WTC11 (cell line): ENCODE results near the gene MMP24. TPM values are rescaled to one million over a fixed set of nuclear protein-coding genes. Genes with fewer than 3 reads are reported as not detected.

ENCODE experiments used
- CBFB ChIP-seq: sonication (generic); formaldehyde crosslinking; IDR thresholded peaks from 2 replicates; pipeline ENCODE4 v1.8.1; 2022; ENCODE audit warnings: mild to moderate bottlenecking, low read depth, missing genetic modification reagents
- CTCF ChIP-seq: fragments of 200-600 bp; IDR thresholded peaks from 2 replicates; pipeline ENCODE4 v1.8.0; 2022; ENCODE audit warnings: antibody characterized with exemption
- ELF4 ChIP-seq: sonication (generic); formaldehyde crosslinking; IDR thresholded peaks from 2 replicates; pipeline ENCODE4 v1.8.1; 2022; ENCODE audit warnings: low read depth, mild to moderate bottlenecking, moderate library complexity, missing genetic modification reagents
- ESRRA ChIP-seq: sonication (generic); formaldehyde crosslinking; IDR thresholded peaks from 2 replicates; pipeline ENCODE4 v1.8.1; 2022; ENCODE audit warnings: mild to moderate bottlenecking, missing genetic modification reagents, borderline replicate concordance
- GABPB1 ChIP-seq: sonication (generic); formaldehyde crosslinking; IDR thresholded peaks from 2 replicates; pipeline ENCODE4 v1.8.1; 2023; ENCODE audit warnings: mild to moderate bottlenecking, missing genetic modification reagents
- JUN ChIP-seq: sonication (generic); formaldehyde crosslinking; IDR thresholded peaks from 2 replicates; pipeline ENCODE4 v1.8.0; 2023; ENCODE audit warnings: mild to moderate bottlenecking, missing genetic modification reagents
- NFATC4 ChIP-seq: fragments of 250-450 bp; sonication (Bioruptor Pico); IDR thresholded peaks from 2 replicates; pipeline ENCODE4 v1.9.0; 2021; ENCODE audit warnings: mild to moderate bottlenecking
- NFE2L1 ChIP-seq: sonication (generic); formaldehyde crosslinking; IDR thresholded peaks from 2 replicates; pipeline ENCODE4 v1.8.1; 2023; ENCODE audit warnings: missing genetic modification reagents
- NR1H2 ChIP-seq: sonication (generic); formaldehyde crosslinking; IDR thresholded peaks from 2 replicates; pipeline ENCODE4 v1.9.0; 2021; ENCODE audit warnings: mild to moderate bottlenecking, moderate library complexity, missing genetic modification reagents
- OVOL2 ChIP-seq: fragments of 250-450 bp; sonication (Bioruptor Pico); IDR thresholded peaks from 2 replicates; pipeline ENCODE4 v1.9.0; 2021; ENCODE audit warnings: mild to moderate bottlenecking, borderline replicate concordance
- SMAD4 ChIP-seq: sonication (generic); formaldehyde crosslinking; IDR thresholded peaks from 2 replicates; pipeline ENCODE4 v1.8.0; 2022; ENCODE audit warnings: mild to moderate bottlenecking, missing genetic modification reagents
- ZNF423 ChIP-seq: fragments of 250-450 bp; sonication (Bioruptor Pico); IDR thresholded peaks from 2 replicates; pipeline ENCODE4 v2.1.2; 2022; ENCODE audit warnings: mild to moderate bottlenecking, moderate library complexity
- ZNF532 ChIP-seq: fragments of 250-450 bp; sonication (Bioruptor Pico); IDR thresholded peaks from 2 replicates; pipeline ENCODE4 v1.9.0; 2021; ENCODE audit warnings: mild to moderate bottlenecking, borderline replicate concordance
- total RNA-seq: library from RNA; stranded (reverse); gene quantifications from 3 replicates; pipeline ENCODE4 v1.2.3, GENCODE V29; 2021
- TF ChIP-seq, protein P1 (sequence below): fragments of 250-450 bp; sonication (Bioruptor Pico); IDR thresholded peaks from 2 replicates; pipeline ENCODE4 v2.1.2; 2022; ENCODE audit warnings: mild to moderate bottlenecking, moderate library complexity
- TF ChIP-seq, protein P2 (sequence below): sonication (generic); formaldehyde crosslinking; IDR thresholded peaks from 2 replicates; pipeline ENCODE4 v1.8.1; 2023; ENCODE audit warnings: mild to moderate bottlenecking, missing genetic modification reagents, borderline replicate concordance
- TF ChIP-seq, protein P3 (sequence below): sonication (generic); formaldehyde crosslinking; IDR thresholded peaks from 2 replicates; pipeline ENCODE4 v1.8.0; 2022; ENCODE audit warnings: mild to moderate bottlenecking, missing genetic modification reagents
- TF ChIP-seq, protein P4 (sequence below): sonication (generic); formaldehyde crosslinking; conservative IDR thresholded peaks from 2 replicates; pipeline ENCODE4 v1.8.1; 2022; ENCODE audit warnings: mild to moderate bottlenecking, missing genetic modification reagents
- TF ChIP-seq, protein P5 (sequence below): sonication (generic); formaldehyde crosslinking; IDR thresholded peaks from 2 replicates; pipeline ENCODE4 v1.8.0; 2022; ENCODE audit warnings: mild to moderate bottlenecking, missing genetic modification reagents

The MMP24 gene
- total RNA-seq, 1 experiment from 2014 or later = 16.8 TPM

GRCh38 chr20:35226884-35227681, 593 bp downstream of the MMP24 start (continued):
- TF ChIP-seq ESRRA (no peak), NR1H2 (no peak), JUN (CRISPR knock-in tag) (peak; percentile 94; the same call in 1 of the 2 replicates), ZNF532 (no peak), CBFB (CRISPR knock-in tag) (no peak), SMAD4 (CRISPR knock-in tag) (peak; percentile 83; the same call in 1 of the 2 replicates), ELF4 (CRISPR knock-in tag) (no peak), NFE2L1 (CRISPR knock-in tag) (peak; percentile 96), GABPB1 (CRISPR knock-in tag) (peak; percentile 70; the same call in 1 of the 2 replicates), OVOL2 (CRISPR knock-in tag) (no peak), NFATC4 (CRISPR knock-in tag) (no peak), ZNF423 (CRISPR knock-in tag) (no peak), CTCF (no peak)
- TF ChIP-seq, protein P1, sequence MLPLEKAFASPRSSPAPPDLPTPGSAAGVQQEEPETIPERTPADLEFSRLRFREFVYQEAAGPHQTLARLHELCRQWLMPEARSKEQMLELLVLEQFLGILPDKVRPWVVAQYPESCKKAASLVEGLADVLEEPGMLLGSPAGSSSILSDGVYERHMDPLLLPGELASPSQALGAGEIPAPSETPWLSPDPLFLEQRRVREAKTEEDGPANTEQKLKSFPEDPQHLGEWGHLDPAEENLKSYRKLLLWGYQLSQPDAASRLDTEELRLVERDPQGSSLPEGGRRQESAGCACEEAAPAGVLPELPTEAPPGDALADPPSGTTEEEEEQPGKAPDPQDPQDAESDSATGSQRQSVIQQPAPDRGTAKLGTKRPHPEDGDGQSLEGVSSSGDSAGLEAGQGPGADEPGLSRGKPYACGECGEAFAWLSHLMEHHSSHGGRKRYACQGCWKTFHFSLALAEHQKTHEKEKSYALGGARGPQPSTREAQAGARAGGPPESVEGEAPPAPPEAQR (CRISPR knock-in tag) = no peak
- TF ChIP-seq, protein P2, sequence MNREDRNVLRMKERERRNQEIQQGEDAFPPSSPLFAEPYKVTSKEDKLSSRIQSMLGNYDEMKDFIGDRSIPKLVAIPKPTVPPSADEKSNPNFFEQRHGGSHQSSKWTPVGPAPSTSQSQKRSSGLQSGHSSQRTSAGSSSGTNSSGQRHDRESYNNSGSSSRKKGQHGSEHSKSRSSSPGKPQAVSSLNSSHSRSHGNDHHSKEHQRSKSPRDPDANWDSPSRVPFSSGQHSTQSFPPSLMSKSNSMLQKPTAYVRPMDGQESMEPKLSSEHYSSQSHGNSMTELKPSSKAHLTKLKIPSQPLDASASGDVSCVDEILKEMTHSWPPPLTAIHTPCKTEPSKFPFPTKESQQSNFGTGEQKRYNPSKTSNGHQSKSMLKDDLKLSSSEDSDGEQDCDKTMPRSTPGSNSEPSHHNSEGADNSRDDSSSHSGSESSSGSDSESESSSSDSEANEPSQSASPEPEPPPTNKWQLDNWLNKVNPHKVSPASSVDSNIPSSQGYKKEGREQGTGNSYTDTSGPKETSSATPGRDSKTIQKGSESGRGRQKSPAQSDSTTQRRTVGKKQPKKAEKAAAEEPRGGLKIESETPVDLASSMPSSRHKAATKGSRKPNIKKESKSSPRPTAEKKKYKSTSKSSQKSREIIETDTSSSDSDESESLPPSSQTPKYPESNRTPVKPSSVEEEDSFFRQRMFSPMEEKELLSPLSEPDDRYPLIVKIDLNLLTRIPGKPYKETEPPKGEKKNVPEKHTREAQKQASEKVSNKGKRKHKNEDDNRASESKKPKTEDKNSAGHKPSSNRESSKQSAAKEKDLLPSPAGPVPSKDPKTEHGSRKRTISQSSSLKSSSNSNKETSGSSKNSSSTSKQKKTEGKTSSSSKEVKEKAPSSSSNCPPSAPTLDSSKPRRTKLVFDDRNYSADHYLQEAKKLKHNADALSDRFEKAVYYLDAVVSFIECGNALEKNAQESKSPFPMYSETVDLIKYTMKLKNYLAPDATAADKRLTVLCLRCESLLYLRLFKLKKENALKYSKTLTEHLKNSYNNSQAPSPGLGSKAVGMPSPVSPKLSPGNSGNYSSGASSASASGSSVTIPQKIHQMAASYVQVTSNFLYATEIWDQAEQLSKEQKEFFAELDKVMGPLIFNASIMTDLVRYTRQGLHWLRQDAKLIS (CRISPR knock-in tag) = no peak
- TF ChIP-seq, protein P3, sequence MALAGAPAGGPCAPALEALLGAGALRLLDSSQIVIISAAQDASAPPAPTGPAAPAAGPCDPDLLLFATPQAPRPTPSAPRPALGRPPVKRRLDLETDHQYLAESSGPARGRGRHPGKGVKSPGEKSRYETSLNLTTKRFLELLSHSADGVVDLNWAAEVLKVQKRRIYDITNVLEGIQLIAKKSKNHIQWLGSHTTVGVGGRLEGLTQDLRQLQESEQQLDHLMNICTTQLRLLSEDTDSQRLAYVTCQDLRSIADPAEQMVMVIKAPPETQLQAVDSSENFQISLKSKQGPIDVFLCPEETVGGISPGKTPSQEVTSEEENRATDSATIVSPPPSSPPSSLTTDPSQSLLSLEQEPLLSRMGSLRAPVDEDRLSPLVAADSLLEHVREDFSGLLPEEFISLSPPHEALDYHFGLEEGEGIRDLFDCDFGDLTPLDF (CRISPR knock-in tag) = peak; percentile 81
- TF ChIP-seq, protein P4, sequence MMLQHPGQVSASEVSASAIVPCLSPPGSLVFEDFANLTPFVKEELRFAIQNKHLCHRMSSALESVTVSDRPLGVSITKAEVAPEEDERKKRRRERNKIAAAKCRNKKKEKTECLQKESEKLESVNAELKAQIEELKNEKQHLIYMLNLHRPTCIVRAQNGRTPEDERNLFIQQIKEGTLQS = no peak
- TF ChIP-seq, protein P5, sequence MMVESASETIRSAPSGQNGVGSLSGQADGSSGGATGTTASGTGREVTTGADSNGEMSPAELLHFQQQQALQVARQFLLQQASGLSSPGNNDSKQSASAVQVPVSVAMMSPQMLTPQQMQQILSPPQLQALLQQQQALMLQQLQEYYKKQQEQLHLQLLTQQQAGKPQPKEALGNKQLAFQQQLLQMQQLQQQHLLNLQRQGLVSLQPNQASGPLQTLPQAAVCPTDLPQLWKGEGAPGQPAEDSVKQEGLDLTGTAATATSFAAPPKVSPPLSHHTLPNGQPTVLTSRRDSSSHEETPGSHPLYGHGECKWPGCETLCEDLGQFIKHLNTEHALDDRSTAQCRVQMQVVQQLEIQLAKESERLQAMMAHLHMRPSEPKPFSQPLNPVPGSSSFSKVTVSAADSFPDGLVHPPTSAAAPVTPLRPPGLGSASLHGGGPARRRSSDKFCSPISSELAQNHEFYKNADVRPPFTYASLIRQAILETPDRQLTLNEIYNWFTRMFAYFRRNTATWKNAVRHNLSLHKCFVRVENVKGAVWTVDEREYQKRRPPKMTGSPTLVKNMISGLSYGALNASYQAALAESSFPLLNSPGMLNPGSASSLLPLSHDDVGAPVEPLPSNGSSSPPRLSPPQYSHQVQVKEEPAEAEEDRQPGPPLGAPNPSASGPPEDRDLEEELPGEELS (CRISPR knock-in tag) = peak; percentile 97
